ENCODE measurements around the gene GAB3. TPM values are rescaled to one million over a fixed set of nuclear protein-coding genes. Genes with fewer than 3 reads are reported as not detected.

Gene GAB3
- total RNA-seq, 5 donors from 2014 or later (not counting 1 experiment from before 2014, with no cell fraction given): 9.1 to 26.2 (median 18.4) TPM

- no peak for DNase-seq
- Mint-ChIP-seq H3K4me1 (peaks cover 0 to 9% (median 9%) of the 10 kb centered on the region in 3 donors), H3K4me3 (no peak overlapping the region), H3K27ac (no peak overlapping the region), H3K36me3 (peaks cover 30% of the 10 kb centered on the region), H3K27me3 (peaks cover 0 to 7% of the 10 kb centered on the region in 2 donors), H3K9me3 (no peaks in the 10 kb centered on the region)
- no CpG with 5 or more reads among the region's 2 CpGs for WGBS (ENCODE audit: insufficient coverage)
- CTCF ChIA-PET: interaction anchor here in 1 of 2 donors (0.5 kb wide), 1 partner anchor 10 kb away, joined by 5 read pairs; no protein-coding TSS in a partner anchor
- Histone ChIP-seq H3K36me3 (ENCODE audit: control insufficient read depth in 2 of 2, extremely low read depth in 1 of 2, insufficient read depth in 1 of 2, low read length in 1 of 2) (peaks cover 2 to 45% of the 10 kb centered on the region in 2 donors), H3K4me3 (ENCODE audit: control insufficient read depth in 1 of 2, extremely low read depth in 1 of 2, low read length in 1 of 2) (no peak overlapping the region), H3K27me3 (replicated peaks in 1 of 2; ENCODE audit: control insufficient read depth in 2 of 2, extremely low read depth in 1 of 2, insufficient read depth in 2 of 2, low read length in 1 of 2) (no peaks in the 10 kb centered on the region), H3K4me1 (ENCODE audit: control insufficient read depth in 1 of 2, extremely low read depth in 1 of 2, insufficient read depth in 2 of 2, low read length in 2 of 2) (peaks cover 0 to 12% of the 10 kb centered on the region in 2 experiments), H3K27ac (ENCODE audit: low read length) (no peak overlapping the region), H3K9me3 (no peaks in the 10 kb centered on the region)
- no peak for ATAC-seq (replicated peaks in 1 of 4)
- POLR2A ChIA-PET: no interaction called here
Measured at GRCh38 chrX:154776753-154777152, 25.9 kb upstream of the GAB3 start.

DNA sequence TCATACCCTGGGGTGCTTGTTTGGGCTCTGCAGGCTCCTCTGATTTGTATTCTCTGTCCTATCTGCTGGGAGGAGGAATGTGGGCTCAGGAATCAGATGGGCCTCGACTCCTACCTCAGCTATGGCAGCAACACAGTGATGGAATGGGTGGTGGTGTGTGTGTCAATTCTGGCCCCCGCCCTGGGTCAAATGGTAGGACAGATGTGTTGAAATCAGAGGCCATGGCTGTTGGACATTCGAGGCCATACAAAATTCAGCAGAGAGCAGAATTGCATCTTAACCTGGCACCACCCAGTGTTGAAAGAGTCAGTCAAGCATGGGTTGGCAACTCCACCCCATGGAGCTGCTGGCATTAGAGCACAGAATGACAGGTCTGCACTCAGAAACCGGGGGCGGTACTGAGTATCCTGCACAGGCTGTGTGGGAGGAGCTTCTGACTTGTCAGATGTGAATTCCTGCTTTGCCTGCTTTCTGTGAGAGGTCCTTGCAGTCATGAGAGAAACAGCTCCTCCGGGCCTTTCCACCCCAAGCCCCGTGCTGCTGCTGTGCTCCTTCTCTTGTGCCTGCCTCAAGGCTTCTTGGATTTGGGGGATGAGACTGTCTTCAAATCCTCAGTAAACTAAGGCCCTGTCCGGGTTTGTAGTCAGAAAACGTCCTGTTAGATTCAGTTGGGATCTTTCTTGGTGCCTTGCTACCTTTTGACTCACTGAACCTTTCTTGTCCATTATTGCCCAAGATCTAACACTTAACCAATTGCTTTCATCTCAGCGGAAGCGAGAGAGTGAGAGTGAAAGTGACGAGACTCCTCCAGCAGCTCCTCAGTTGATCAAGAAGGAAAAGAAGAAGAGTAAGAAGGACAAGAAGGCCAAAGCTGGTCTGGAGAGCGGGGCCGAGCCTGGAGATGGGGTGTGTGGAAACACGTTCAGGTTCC lies 24.8 kb upstream of the GAB3 start:
- WGBS (ENCODE audit: insufficient coverage): no CpG with 5 or more reads among the region's 15 CpGs
- CTCF ChIA-PET: interaction anchor here (0.5 to 0.6 kb wide), 2 partner anchors 11 to 265 kb away, joined by 4 to 5 read pairs; no protein-coding TSS in a partner anchor
- Mint-ChIP-seq H3K27me3 (peaks cover 0 to 10% of the 10 kb centered on the region in 2 donors), H3K9me3 (no peaks in the 10 kb centered on the region), H3K36me3 (peaks cover 33% of the 10 kb centered on the region), H3K4me3 (no peak overlapping the region), H3K27ac (peak overlapping the region; percentile 52 to 53), H3K4me1 (peaks cover 0 to 11% (median 10%) of the 10 kb centered on the region in 3 donors)
- POLR2A ChIA-PET: no interaction called here
- ATAC-seq (replicated peaks in 1 of 4) (peak in 1 of 4 experiments; percentile 37), DNase-seq (no peak)
- peaks cover 0 to 51% of the 10 kb centered on the region in 2 donors for H3K36me3 ChIP-seq (ENCODE audit: control insufficient read depth in 2 of 2, extremely low read depth in 1 of 2, insufficient read depth in 1 of 2, low read length in 1 of 2)
- H3K4me1 ChIP-seq (ENCODE audit: control insufficient read depth in 1 of 2, extremely low read depth in 1 of 2, insufficient read depth in 2 of 2, low read length in 2 of 2): peaks cover 0 to 12% of the 10 kb centered on the region in 2 experiments
- H3K4me3 ChIP-seq (ENCODE audit: control insufficient read depth in 1 of 2, extremely low read depth in 1 of 2, low read length in 1 of 2): no peak overlapping the region
- no peak overlapping the region for H3K27ac ChIP-seq (ENCODE audit: low read length)
- no peaks in the 10 kb centered on the region for H3K27me3 ChIP-seq (replicated peaks in 1 of 2; ENCODE audit: control insufficient read depth in 2 of 2, extremely low read depth in 1 of 2, insufficient read depth in 2 of 2, low read length in 1 of 2)
- H3K9me3 ChIP-seq: no peaks in the 10 kb centered on the region

- DNase-seq: no peak
- ChIA-PET CTCF (no interaction called here), POLR2A (no interaction called here)
- Histone ChIP-seq H3K27me3 (replicated peaks in 1 of 2; ENCODE audit: control insufficient read depth in 2 of 2, extremely low read depth in 1 of 2, insufficient read depth in 2 of 2, low read length in 1 of 2) (no peaks in the 10 kb centered on the region), H3K4me1 (ENCODE audit: control insufficient read depth in 1 of 2, extremely low read depth in 1 of 2, insufficient read depth in 2 of 2, low read length in 2 of 2) (peaks cover 0 to 12% of the 10 kb centered on the region in 2 experiments), H3K36me3 (ENCODE audit: control insufficient read depth in 2 of 2, extremely low read depth in 1 of 2, insufficient read depth in 1 of 2, low read length in 1 of 2) (peaks cover 0 to 59% of the 10 kb centered on the region in 2 donors), H3K4me3 (ENCODE audit: control insufficient read depth in 1 of 2, extremely low read depth in 1 of 2, low read length in 1 of 2) (no peak overlapping the region), H3K27ac (ENCODE audit: low read length) (no peak overlapping the region), H3K9me3 (no peaks in the 10 kb centered on the region)
- Mint-ChIP-seq H3K27me3 (peaks cover 0 to 10% of the 10 kb centered on the region in 2 donors), H3K36me3 (peaks cover 36% of the 10 kb centered on the region), H3K9me3 (no peaks in the 10 kb centered on the region), H3K4me1 (peaks cover 0 to 11% (median 10%) of the 10 kb centered on the region in 3 donors), H3K4me3 (no peak overlapping the region), H3K27ac (peak overlapping the region in 1 of 2 donors; percentile 65)
- WGBS (ENCODE audit: insufficient coverage): 100% methylated on average over 2 of the region's 5 CpGs
- ATAC-seq (replicated peaks in 1 of 4): no peak
Measured at GRCh38 chrX:154774622-154775021, 23.7 kb upstream of the GAB3 start.

DNA sequence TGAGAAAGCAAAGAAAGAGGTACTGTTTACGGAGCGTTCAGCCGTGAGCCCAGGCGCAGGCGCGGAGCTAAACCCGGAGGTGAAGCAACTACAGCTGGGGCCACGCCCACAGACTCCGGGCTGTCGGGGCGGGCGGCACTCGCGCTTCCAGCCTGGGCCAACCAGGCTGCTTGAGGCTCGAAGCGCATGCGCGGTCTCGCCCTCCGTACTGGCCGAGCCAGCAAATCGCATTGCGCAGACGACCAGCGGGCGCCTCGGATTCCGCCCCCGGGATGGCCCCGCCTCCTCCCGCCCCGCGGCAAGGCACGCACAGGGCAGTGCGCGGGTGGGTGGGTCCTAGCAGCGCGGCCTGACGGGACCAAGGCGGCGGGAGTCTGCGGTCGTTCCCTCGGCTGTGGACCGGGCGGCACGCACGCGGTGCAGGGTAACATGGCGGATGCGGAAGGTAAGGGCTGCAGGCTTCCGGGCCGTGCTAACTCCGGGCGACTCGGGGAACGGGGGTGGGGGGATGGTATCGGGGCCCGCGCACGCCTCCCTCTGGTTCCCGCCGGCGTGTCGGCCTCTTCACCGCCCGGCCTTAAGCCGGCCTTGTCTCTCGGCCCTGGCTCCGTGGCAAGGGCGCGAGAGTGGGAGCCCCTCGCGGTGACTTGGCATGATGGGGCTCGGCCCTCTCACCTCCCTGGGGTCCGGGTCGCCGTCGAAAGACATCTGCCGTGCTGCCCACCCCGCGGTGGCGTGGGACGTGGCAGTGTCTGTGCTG lies 11.8 kb upstream of the GAB3 start, which contains the start of gene DKC1:
Gene DKC1 (plus strand): TSS at position 328 of the 760 bp plus-strand sequence. CDS start 102 bp downstream, at position 430.
- ATAC-seq (replicated peaks in 1 of 4): peak; percentile 88 to 93 (median 88)
- DNase-seq: peak; percentile 82 to 96 (median 92)
- H3K9me3 Mint-ChIP-seq: no peaks in the 10 kb centered on the region
- POLR2A ChIA-PET: no interaction called here
- peaks cover 16% of the 10 kb centered on the region for H3K36me3 Mint-ChIP-seq
- under 1% methylated on average over 43 of the region's 84 CpGs for WGBS (ENCODE audit: insufficient coverage)
- peaks cover 20 to 26% (median 26%) of the 10 kb centered on the region in 3 donors for H3K4me1 Mint-ChIP-seq
- H3K27ac Mint-ChIP-seq: peak within 1 kb of the TSS; percentile 92 to 94
- peak within 1 kb of the TSS; percentile 69 for H3K27ac ChIP-seq (ENCODE audit: low read length)
- H3K4me3 ChIP-seq (ENCODE audit: control insufficient read depth in 1 of 2, extremely low read depth in 1 of 2, low read length in 1 of 2): peak within 1 kb of the TSS; percentile 60 to 70
- no peaks in the 10 kb centered on the region for H3K9me3 ChIP-seq
- no peaks in the 10 kb centered on the region for H3K27me3 Mint-ChIP-seq
- H3K4me3 Mint-ChIP-seq: peak within 1 kb of the TSS; percentile 81 to 87 (median 82)
- CTCF ChIA-PET: interaction anchor here in 1 of 2 donors (0.7 to 3.5 kb wide), 4 partner anchors 13 to 394 kb away, joined by 3 to 29 read pairs (median 3); partner anchors contain the start of gene GAB3
- H3K36me3 ChIP-seq (ENCODE audit: control insufficient read depth in 2 of 2, extremely low read depth in 1 of 2, insufficient read depth in 1 of 2, low read length in 1 of 2): peaks cover 0 to 25% of the 10 kb centered on the region in 2 donors
- H3K4me1 ChIP-seq (ENCODE audit: control insufficient read depth in 1 of 2, extremely low read depth in 1 of 2, insufficient read depth in 2 of 2, low read length in 2 of 2): peaks cover 4 to 19% of the 10 kb centered on the region in 2 experiments
- no peaks in the 10 kb centered on the region for H3K27me3 ChIP-seq (replicated peaks in 1 of 2; ENCODE audit: control insufficient read depth in 2 of 2, extremely low read depth in 1 of 2, insufficient read depth in 2 of 2, low read length in 1 of 2)

GRCh38 chrX:154761977-154762536 lies 11.2 kb upstream of the GAB3 start:
- Histone ChIP-seq H3K36me3 (ENCODE audit: control insufficient read depth in 2 of 2, extremely low read depth in 1 of 2, insufficient read depth in 1 of 2, low read length in 1 of 2) (peaks cover 0 to 21% of the 10 kb centered on the region in 2 donors), H3K4me3 (ENCODE audit: control insufficient read depth in 1 of 2, extremely low read depth in 1 of 2, low read length in 1 of 2) (peak overlapping the region; percentile 57 to 70), H3K27me3 (replicated peaks in 1 of 2; ENCODE audit: control insufficient read depth in 2 of 2, extremely low read depth in 1 of 2, insufficient read depth in 2 of 2, low read length in 1 of 2) (no peaks in the 10 kb centered on the region), H3K27ac (ENCODE audit: low read length) (peak overlapping the region; percentile 69), H3K4me1 (ENCODE audit: control insufficient read depth in 1 of 2, extremely low read depth in 1 of 2, insufficient read depth in 2 of 2, low read length in 2 of 2) (peaks cover 4 to 19% of the 10 kb centered on the region in 2 experiments), H3K9me3 (no peaks in the 10 kb centered on the region)
- Mint-ChIP-seq H3K4me3 (peak overlapping the region; percentile 81 to 87 (median 82)), H3K27ac (peak overlapping the region; percentile 92 to 94), H3K27me3 (no peaks in the 10 kb centered on the region), H3K9me3 (no peaks in the 10 kb centered on the region), H3K36me3 (peaks cover 16% of the 10 kb centered on the region), H3K4me1 (peaks cover 20 to 26% (median 26%) of the 10 kb centered on the region in 3 donors)
- ATAC-seq (replicated peaks in 1 of 4): peak in 1 of 4 experiments; percentile 5
- POLR2A ChIA-PET: no interaction called here
- DNase-seq: peak in 22 of 35 experiments; percentile 2 to 50 (median 22)
- CTCF ChIA-PET: interaction anchor here in 1 of 2 donors (0.7 to 3.5 kb wide), 2 partner anchors 12 to 394 kb away, joined by 3 to 29 read pairs; partner anchors contain the start of gene GAB3
- WGBS (ENCODE audit: insufficient coverage): 0% methylated on average over 1 of the region's 11 CpGs

Data from T-cell (primary cell).